Neural progenitor cell (in vitro differentiated cells): ENCODE data around the gene SPDYC. TPM values are rescaled to one million over a fixed set of nuclear protein-coding genes. Genes with fewer than 3 reads are reported as not detected.

Experiments
- DNase-seq: peaks from one replicate; pipeline ENCODE4 v3.0.0-alpha.2; 2016; ENCODE audit warnings: low spot score
- H2AFZ ChIP-seq: fragments of 200-600 bp; sonication (generic); replicated peaks from 2 replicates; pipeline ENCODE4 v1.6.1; 2016; ENCODE audit warnings: antibody characterized with exemption
- H3F3A ChIP-seq: fragments of 200-600 bp; sonication (generic); 2 replicates; pipeline ENCODE4 v1.6.1; 2016; ENCODE audit warnings: antibody characterized with exemption, low read depth
- H3K27ac ChIP-seq: fragments of 200-600 bp; sonication (generic); 2 replicates; pipeline ENCODE4 v1.5.1; 2016; ENCODE audit warnings: mild to moderate bottlenecking
- H3K27me3 ChIP-seq: fragments of 200-600 bp; sonication (generic); 2 replicates; pipeline ENCODE4 v1.6.1; 2016; ENCODE audit warnings: mild to moderate bottlenecking, moderate library complexity
- H3K36me3 ChIP-seq: fragments of 200-600 bp; sonication (generic); 2 replicates; pipeline ENCODE4 v1.5.1; 2016
- H3K4me1 ChIP-seq: fragments of 200-600 bp; sonication (generic); 2 replicates; pipeline ENCODE4 v1.6.1; 2016; ENCODE audit warnings: mixed run types
- H3K4me2 ChIP-seq: fragments of 200-600 bp; sonication (generic); 2 replicates; pipeline ENCODE4 v1.6.1; 2016
- H3K4me3 ChIP-seq: fragments of 200-600 bp; sonication (generic); 2 replicates; pipeline ENCODE4 v1.5.1; 2016
- H3K79me2 ChIP-seq: fragments of 200-600 bp; sonication (generic); 2 replicates; pipeline ENCODE4 v1.6.1; 2016; ENCODE audit warnings: low read depth
- H3K9ac ChIP-seq: fragments of 200-600 bp; sonication (generic); 2 replicates; pipeline ENCODE4 v1.6.1; 2016
- H3K9me3 ChIP-seq: fragments of 200-600 bp; sonication (generic); 2 replicates; pipeline ENCODE4 v1.5.1; 2016; ENCODE audit warnings: low read depth
- H4K20me1 ChIP-seq: fragments of 200-600 bp; sonication (generic); 2 replicates; pipeline ENCODE4 v1.6.1; 2016; ENCODE audit warnings: low read depth
- H3K27ac Mint-ChIP-seq: 3 replicates; pipeline ENCODE4 v1.8.0; 2021; ENCODE audit warnings: mixed read lengths
- H3K27me3 Mint-ChIP-seq: 2 replicates; pipeline ENCODE4 v1.8.0; 2022; ENCODE audit warnings: low read depth, mild to moderate bottlenecking, inconsistent platforms, moderate library complexity, mixed read lengths; ENCODE audit not compliant: insufficient read depth
- H3K36me3 Mint-ChIP-seq: 3 replicates; pipeline ENCODE4 v1.8.0; 2021; ENCODE audit warnings: mixed read lengths
- H3K4me1 Mint-ChIP-seq: 3 replicates; pipeline ENCODE4 v1.8.0; 2021; ENCODE audit warnings: mixed read lengths
- H3K4me3 Mint-ChIP-seq: 3 replicates; pipeline ENCODE4 v1.8.0; 2021; ENCODE audit warnings: mild to moderate bottlenecking, moderate library complexity, mixed read lengths
- H3K9me3 Mint-ChIP-seq: 3 replicates; pipeline ENCODE4 v1.8.0; 2020; ENCODE audit warnings: mixed read lengths
- EZH2 ChIP-seq: fragments of 200-600 bp; sonication (generic); IDR thresholded peaks from 2 replicates; pipeline ENCODE4 v1.6.1; 2017; ENCODE audit warnings: antibody characterized with exemption, mild to moderate bottlenecking, moderate library complexity
- EZH2phosphoT487 ChIP-seq: fragments of 200-600 bp; sonication (generic); IDR thresholded peaks from 2 replicates; pipeline ENCODE4 v1.6.1; 2017; ENCODE audit warnings: antibody characterized with exemption
- total RNA-seq: library from RNA; depleted of rRNA; stranded (reverse); fragments of >200 nt; gene quantifications from 2 replicates; pipeline ENCODE4 v1.2.3, GENCODE V29; 2015; ENCODE audit warnings: low replicate concordance
- TF ChIP-seq, protein P1 (sequence below): fragments of 200-600 bp; sonication (generic); IDR thresholded peaks from 2 replicates; pipeline ENCODE4 v1.5.1; 2017; ENCODE audit warnings: antibody characterized with exemption, mild to moderate bottlenecking

Gene SPDYC
- total RNA-seq, 1 donor from 2014 or later: not detected

DNA sequence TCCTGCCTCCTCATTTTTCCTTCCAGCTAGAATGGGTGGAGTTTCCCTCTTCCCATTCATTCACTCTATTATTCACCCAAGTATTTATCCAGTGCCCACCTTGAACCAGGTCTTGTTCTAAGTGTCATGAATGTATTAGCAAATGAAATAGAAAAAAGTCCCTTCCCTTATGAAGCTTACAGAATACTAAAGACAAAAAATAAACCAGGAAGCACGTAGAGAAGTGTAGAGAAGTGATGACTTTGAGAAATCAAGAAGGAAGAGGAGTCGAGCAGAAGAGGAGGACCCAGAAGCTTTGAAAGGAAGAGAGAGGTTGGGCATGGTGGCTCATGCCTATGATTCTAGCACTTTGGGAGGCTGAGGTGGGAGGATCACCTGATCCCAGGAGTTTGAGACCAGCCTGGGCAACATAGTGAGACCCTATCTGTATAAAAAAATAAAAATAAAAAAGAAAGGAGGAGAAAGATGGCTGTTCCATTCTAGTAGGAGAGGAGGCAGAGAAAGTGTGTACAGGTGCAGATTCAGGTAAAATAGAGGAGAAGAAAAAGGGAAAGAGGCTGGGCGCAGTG lies 18.6 kb upstream of the SPDYC start:
- H3K9me3 Mint-ChIP-seq: peaks cover 7% of the 10 kb centered on the region
- H3K4me3 Mint-ChIP-seq: no peak overlapping the region
- no peaks in the 10 kb centered on the region for H4K20me1 ChIP-seq
- no peaks in the 10 kb centered on the region for H3K4me1 ChIP-seq
- H3K27me3 Mint-ChIP-seq: peaks cover 5% of the 10 kb centered on the region
- no peak overlapping the region for H3K27ac ChIP-seq
- H3K36me3 Mint-ChIP-seq: no peaks in the 10 kb centered on the region
- H3F3A ChIP-seq: no peaks in the 10 kb centered on the region
- H2AFZ ChIP-seq: no peak overlapping the region
- no peak overlapping the region for H3K4me3 ChIP-seq
- no peaks in the 10 kb centered on the region for H3K79me2 ChIP-seq
- H3K4me2 ChIP-seq: no peak overlapping the region
- no peaks in the 10 kb centered on the region for H3K36me3 ChIP-seq
- no peaks in the 10 kb centered on the region for H3K9me3 ChIP-seq
- H3K9ac ChIP-seq: no peak overlapping the region
- peaks cover 9% of the 10 kb centered on the region for H3K4me1 Mint-ChIP-seq
- TF ChIP-seq EZH2phosphoT487: no peak
- TF ChIP-seq EZH2: no peak
- DNase-seq: no peak
- H3K27ac Mint-ChIP-seq: no peak overlapping the region
- H3K27me3 ChIP-seq: no peaks in the 10 kb centered on the region

DNA sequence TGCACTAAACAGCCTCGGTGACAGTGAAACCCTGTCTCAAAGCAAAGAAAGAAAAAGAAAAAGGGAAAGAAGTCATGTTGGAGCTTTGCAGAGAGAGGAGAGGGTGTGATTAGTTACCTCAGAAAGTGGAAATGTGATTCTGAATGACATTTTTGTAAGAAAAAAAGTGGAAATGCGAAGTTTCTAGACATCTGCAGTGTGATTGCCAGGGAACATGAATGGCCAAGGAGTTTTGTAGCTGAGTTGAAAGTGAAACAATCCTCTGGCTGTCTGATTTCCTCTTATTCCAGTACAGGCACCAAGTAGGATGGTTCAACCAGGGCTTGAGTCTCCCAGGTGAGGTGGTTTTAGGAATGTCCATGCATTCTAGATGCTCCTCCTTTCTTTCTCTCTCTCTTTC lies 17.9 kb upstream of the SPDYC start:
- H2AFZ ChIP-seq: no peak overlapping the region
- no peak overlapping the region for H3K9ac ChIP-seq

DNA sequence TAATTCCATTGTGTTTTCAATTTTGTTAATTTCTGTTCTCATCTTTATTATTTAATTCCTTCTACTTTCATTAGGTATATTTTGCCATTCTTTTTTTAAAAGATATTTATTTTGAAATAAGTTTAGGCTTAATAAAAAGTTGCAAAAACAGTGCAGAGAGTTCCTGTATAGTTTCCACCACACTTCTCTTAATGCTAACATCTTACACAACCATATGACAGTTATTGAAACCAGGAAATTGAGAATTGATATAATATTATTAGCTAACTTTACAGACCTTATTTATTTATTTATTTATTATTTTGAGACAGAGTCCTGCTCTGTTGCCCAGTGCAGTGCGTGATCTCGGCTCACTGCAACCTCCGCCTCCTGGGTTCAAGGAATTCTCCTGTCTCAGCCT lies 13.8 kb upstream of the SPDYC start:
- no peaks in the 10 kb centered on the region for H3K36me3 Mint-ChIP-seq
- H3F3A ChIP-seq: no peaks in the 10 kb centered on the region
- H3K36me3 ChIP-seq: no peaks in the 10 kb centered on the region
- no peak overlapping the region for H3K4me2 ChIP-seq
- no peaks in the 10 kb centered on the region for H3K27me3 Mint-ChIP-seq
- no peaks in the 10 kb centered on the region for H3K27me3 ChIP-seq
- H3K4me1 ChIP-seq: no peaks in the 10 kb centered on the region
- TF ChIP-seq EZH2: no peak
- TF ChIP-seq, protein P1, sequence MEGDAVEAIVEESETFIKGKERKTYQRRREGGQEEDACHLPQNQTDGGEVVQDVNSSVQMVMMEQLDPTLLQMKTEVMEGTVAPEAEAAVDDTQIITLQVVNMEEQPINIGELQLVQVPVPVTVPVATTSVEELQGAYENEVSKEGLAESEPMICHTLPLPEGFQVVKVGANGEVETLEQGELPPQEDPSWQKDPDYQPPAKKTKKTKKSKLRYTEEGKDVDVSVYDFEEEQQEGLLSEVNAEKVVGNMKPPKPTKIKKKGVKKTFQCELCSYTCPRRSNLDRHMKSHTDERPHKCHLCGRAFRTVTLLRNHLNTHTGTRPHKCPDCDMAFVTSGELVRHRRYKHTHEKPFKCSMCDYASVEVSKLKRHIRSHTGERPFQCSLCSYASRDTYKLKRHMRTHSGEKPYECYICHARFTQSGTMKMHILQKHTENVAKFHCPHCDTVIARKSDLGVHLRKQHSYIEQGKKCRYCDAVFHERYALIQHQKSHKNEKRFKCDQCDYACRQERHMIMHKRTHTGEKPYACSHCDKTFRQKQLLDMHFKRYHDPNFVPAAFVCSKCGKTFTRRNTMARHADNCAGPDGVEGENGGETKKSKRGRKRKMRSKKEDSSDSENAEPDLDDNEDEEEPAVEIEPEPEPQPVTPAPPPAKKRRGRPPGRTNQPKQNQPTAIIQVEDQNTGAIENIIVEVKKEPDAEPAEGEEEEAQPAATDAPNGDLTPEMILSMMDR: no peak
- no peak for TF ChIP-seq EZH2phosphoT487
- H3K27ac Mint-ChIP-seq: no peak overlapping the region
- no peaks in the 10 kb centered on the region for H3K79me2 ChIP-seq
- no peaks in the 10 kb centered on the region for H3K9me3 ChIP-seq
- no peaks in the 10 kb centered on the region for H3K4me1 Mint-ChIP-seq
- H3K9me3 Mint-ChIP-seq: no peaks in the 10 kb centered on the region
- no peak overlapping the region for H3K27ac ChIP-seq
- no peak overlapping the region for H3K9ac ChIP-seq
- DNase-seq: no peak
- H3K4me3 ChIP-seq: no peak overlapping the region
- H2AFZ ChIP-seq: no peak overlapping the region
- no peaks in the 10 kb centered on the region for H4K20me1 ChIP-seq
- no peak overlapping the region for H3K4me3 Mint-ChIP-seq

More for the DNA sequence above, 17.9 kb upstream of the SPDYC start:
- Mint-ChIP-seq H3K9me3 (peaks cover 5% of the 10 kb centered on the region), H3K27me3 (peaks cover 5% of the 10 kb centered on the region), H3K4me3 (no peak overlapping the region), H3K4me1 (peaks cover 9% of the 10 kb centered on the region), H3K36me3 (no peaks in the 10 kb centered on the region), H3K27ac (no peak overlapping the region)
- Histone ChIP-seq H3K4me2 (no peak overlapping the region), H3K27me3 (no peaks in the 10 kb centered on the region), H3K79me2 (no peaks in the 10 kb centered on the region), H3K9me3 (no peaks in the 10 kb centered on the region), H3F3A (no peaks in the 10 kb centered on the region), H3K36me3 (no peaks in the 10 kb centered on the region), H3K27ac (no peak overlapping the region), H3K4me1 (no peaks in the 10 kb centered on the region), H3K4me3 (no peak overlapping the region), H4K20me1 (no peaks in the 10 kb centered on the region)
- no peak for DNase-seq
- no peak for TF ChIP-seq EZH2
- TF ChIP-seq EZH2phosphoT487: no peak
- TF ChIP-seq, protein P1: no peak

DNA sequence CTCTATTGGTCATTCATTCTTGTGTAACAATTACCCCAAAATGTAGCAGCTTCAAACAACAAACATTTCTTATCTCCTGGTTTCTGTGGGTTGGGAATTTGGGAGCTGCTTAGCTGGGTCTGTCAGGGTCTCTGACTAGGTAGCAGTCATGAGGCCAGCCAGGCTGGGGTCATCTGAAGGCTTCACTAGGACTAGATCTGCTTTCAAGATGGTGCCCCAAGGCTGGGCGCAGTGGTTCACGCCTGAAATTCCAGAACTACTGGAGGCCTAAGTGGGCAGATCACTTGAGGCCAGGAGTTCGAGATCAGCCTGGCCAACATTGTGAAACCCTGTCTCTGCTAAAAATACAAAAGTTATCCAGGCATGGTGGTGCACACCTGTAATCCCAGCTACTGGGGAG lies 13.1 kb upstream of the SPDYC start:
- no peaks in the 10 kb centered on the region for H3K27me3 Mint-ChIP-seq
- Histone ChIP-seq H3F3A (no peaks in the 10 kb centered on the region), H3K9me3 (no peaks in the 10 kb centered on the region), H3K27me3 (no peaks in the 10 kb centered on the region), H3K36me3 (no peaks in the 10 kb centered on the region), H3K4me2 (no peak overlapping the region), H4K20me1 (no peaks in the 10 kb centered on the region), H3K4me3 (no peak overlapping the region), H3K79me2 (no peaks in the 10 kb centered on the region), H3K4me1 (no peaks in the 10 kb centered on the region), H3K9ac (no peak overlapping the region), H2AFZ (no peak overlapping the region), H3K27ac (no peak overlapping the region)
- H3K27ac Mint-ChIP-seq: no peak overlapping the region
- no peaks in the 10 kb centered on the region for H3K36me3 Mint-ChIP-seq
- H3K9me3 Mint-ChIP-seq: no peaks in the 10 kb centered on the region
- no peak for TF ChIP-seq EZH2
- TF ChIP-seq, protein P1: no peak
- no peak for TF ChIP-seq EZH2phosphoT487
- no peaks in the 10 kb centered on the region for H3K4me1 Mint-ChIP-seq
- H3K4me3 Mint-ChIP-seq: no peak overlapping the region
- DNase-seq: no peak
